Brain microvascular endothelial cell (primary cell): Measurements from ENCODE around the gene SDK2.
A peak's percentile ranks its signal among the peaks of the same experiment; 100 is the strongest.

Source experiments
- DNase-seq: peaks from one replicate; pipeline ENCODE4 v3.0.0-alpha.2; 2020
- H3K27ac ChIP-seq: fragments of 250-450 bp; sonication (Bioruptor Pico); 2 replicates; pipeline ENCODE4 v1.5.1; 2020; ENCODE audit warnings: mild to moderate bottlenecking, moderate library complexity
- H3K27me3 ChIP-seq: fragments of 250-450 bp; sonication (Bioruptor Pico); replicated peaks from 2 replicates; pipeline ENCODE4 v1.5.1; 2020; ENCODE audit warnings: mild to moderate bottlenecking
- H3K36me3 ChIP-seq: fragments of 250-450 bp; sonication (Bioruptor Pico); replicated peaks from 2 replicates; pipeline ENCODE4 v1.5.1; 2020; ENCODE audit warnings: mild to moderate bottlenecking
- H3K4me3 ChIP-seq: 2 replicates; pipeline ENCODE4 v1.5.1; 2011; ENCODE audit warnings: low read depth, mild to moderate bottlenecking, control low read depth, low read length, moderate library complexity
- CTCF ChIP-seq: IDR thresholded peaks from 2 replicates; pipeline ENCODE4 v1.5.1; 2011; ENCODE audit warnings: low read depth, mild to moderate bottlenecking, moderate library complexity, low read length, control low read depth, inconsistent platforms; ENCODE audit errors: missing control alignments
- in situ Hi-C: cut with HindIII; loops from 2 replicates; pipeline ENCODE4 v1.10.0; 2017; ENCODE audit warnings: low sequenced_read_pairs, low pct_ligation_motif_present

Gene SDK2

GRCh38 chr17:73644145-73645049, at the start of gene SDK2:
Gene SDK2 (minus strand): TSS chr17:73644445. CDS start chr17:73644088, 357 bp downstream.
- in situ Hi-C loops, result no loop called here
- peaks cover 35% of the 10 kb centered on the region for H3K27me3 ChIP-seq
- H3K4me3 ChIP-seq, result peak within 1 kb of the TSS; percentile 31
- H3K36me3 ChIP-seq, result no peaks in the 10 kb centered on the region
- H3K27ac ChIP-seq, result no peak within 1 kb of the TSS
- no peak for DNase-seq
- no peak for TF ChIP-seq CTCF

- Histone ChIP-seq H3K36me3 (no peaks in the 10 kb centered on the region), H3K4me3 (no peak overlapping the region), H3K27me3 (no peaks in the 10 kb centered on the region), H3K27ac (no peak overlapping the region)
- in situ Hi-C loops, result no loop called here
- no peak for DNase-seq
- no peak for TF ChIP-seq CTCF
Observed at GRCh38 chr17:73693071-73693470, 48.8 kb upstream of the SDK2 start.

DNA sequence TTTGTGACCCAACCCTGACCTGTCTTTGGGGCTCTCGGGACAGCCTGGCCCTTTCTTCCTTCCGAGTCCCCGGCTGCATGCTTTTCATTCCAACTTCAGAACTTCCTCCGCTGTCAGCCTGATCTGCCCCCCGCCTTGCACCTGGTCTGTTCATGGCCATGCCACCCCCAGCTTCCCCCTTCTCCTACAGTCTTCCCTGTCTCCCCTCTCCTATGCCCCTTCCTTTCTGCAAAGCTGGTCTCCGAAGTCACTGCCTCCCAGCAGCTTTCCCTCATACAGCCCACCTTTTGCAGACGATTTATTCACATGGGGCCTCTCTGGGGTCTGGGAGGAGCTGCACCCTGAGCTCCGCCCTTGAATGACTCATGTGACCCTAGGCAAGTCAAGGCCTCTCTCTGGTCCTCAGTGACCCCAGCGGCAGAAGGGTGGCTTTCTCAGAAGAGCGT, 47.1 kb upstream of the SDK2 start:
- TF ChIP-seq CTCF, result no peak
- Histone ChIP-seq H3K36me3 (no peaks in the 10 kb centered on the region), H3K27ac (no peak overlapping the region), H3K27me3 (no peaks in the 10 kb centered on the region), H3K4me3 (no peak overlapping the region)
- no peak for DNase-seq
- in situ Hi-C loops, result no loop called here

- Histone ChIP-seq H3K4me3 (no peak overlapping the region), H3K36me3 (no peaks in the 10 kb centered on the region), H3K27ac (no peak overlapping the region), H3K27me3 (no peaks in the 10 kb centered on the region)
- in situ Hi-C loops, result no loop called here
- TF ChIP-seq CTCF, result no peak
- no peak for DNase-seq
Observed at GRCh38 chr17:73690676-73691075, 46.4 kb upstream of the SDK2 start.

- no peak overlapping the region for H3K4me3 ChIP-seq
- no peak for TF ChIP-seq CTCF
- DNase-seq, result no peak
- no peaks in the 10 kb centered on the region for H3K36me3 ChIP-seq
- no peak overlapping the region for H3K27ac ChIP-seq
- no peaks in the 10 kb centered on the region for H3K27me3 ChIP-seq
- in situ Hi-C loops, result no loop called here
Observed at GRCh38 chr17:73689596-73690275, 45.5 kb upstream of the SDK2 start.
